ENCODE data around the gene DHX57.
"Not testable (repeated sequence)": the region's sequence is repeated elsewhere in the genome, so short reads cannot be mapped to it uniquely, and the experiment has no call there.

DHX57 gene

GRCh38 chr2:38863061-38863695 is 12.6 kb downstream of the DHX57 start:
- DNase-seq: no peak

DNA sequence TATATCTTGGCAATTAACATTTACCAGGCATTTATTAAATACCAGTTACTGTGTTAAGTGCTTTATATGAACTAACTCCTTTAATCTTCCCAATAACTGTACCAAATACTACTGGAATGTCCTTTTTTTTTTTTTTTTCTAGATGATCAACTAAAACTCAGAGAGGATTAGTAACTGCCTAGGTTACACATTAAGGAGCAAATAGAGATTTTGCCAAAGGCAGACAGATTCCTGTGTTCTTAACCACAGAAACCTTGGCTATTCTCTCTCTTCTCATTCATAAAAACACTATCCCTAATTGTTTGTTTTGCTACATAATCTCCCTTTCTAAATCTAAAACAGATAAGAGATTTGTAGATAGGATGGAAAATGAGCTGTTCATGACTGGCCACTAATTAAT is 13.3 kb downstream of the DHX57 start:
- DNase-seq: no peak

DNA sequence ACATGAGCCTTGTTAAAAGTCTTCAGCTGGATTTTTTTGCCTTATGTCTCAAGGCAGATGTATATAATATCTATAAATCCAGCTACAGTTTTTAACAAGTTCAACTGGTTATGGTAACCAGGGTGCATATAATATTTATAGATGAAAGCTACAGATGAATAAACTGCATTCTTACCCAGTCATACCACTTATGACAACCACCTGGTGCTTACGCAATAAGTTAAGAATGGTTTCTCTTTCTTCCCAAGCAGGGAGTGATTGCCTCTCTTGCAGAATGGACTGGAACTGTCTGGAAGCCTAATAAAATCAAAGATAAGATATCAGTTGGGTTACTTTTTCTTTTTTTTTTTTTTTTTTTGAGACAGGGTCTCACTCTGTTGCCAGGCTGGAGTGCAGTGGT is 19.6 kb downstream of the DHX57 start:
- no peak for DNase-seq

GRCh38 chr2:38850045-38850444 is 25.7 kb downstream of the DHX57 start:
- no peak for DNase-seq

DNA sequence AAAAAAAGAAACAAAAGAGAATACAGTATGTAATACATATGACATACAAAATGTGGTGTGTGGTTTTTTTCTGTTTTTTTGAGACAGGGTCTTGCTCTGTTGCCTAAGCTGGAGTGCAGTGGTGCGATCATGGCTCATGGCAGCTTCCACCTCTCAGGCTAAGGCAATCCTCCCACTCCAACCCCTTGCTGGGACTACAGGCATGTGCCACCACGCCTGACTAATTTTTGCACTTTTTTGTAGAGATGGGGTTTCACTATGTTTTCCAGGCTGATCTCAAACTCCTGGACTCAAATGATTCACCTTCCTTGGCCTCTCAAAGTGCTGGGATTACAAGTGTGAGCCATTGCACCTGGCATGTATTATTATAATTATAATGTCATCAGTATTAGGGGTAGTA is 38.9 kb downstream of the DHX57 start:
- DNase-seq: no peak

- no peak for DNase-seq
Observed at GRCh38 chr2:38835990-38836389, 39.7 kb downstream of the DHX57 start.

- DNase-seq: no peak
Observed at GRCh38 chr2:38835015-38835601, 40.6 kb downstream of the DHX57 start.

- DNase-seq: no peak
Observed at GRCh38 chr2:38830526-38831159, 45.1 kb downstream of the DHX57 start.

DNA sequence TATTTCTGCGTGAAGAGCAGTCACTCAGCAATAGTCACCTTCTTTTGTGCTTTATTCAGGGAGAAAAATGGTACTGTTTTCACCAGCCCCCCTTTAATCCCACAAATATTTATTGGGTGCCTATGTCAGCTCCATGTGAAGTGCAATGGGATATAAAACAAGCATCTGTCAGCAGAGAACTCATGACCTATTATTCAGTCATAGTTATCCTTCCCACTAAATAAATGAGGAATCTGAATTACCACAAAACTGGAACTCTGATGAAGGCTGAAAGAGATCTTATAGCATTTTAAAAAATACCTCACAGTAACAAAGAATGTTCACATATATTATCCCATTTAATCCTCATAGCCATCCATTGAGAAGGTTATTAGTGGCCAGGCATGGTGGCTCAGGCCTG is 45.8 kb downstream of the DHX57 start:
- DNase-seq: no peak

DNA sequence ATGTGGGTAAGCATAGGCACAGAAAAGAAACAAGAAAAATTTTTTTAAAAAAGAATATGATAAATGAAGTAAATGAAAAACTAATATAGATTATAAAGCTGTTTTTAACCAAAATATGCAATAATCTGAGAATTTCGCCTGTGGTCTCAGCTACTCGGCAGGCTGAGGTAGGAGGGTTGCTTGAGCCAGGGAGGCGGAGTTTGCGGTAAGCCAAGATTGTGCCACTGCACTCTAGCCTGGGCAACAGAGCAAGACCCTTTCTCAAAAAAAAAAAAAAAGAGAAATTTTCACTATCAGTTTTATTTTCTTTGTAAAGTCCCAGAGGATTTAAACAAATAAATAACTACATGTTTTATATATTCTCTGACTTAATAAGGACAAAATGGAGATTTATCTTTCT is 47.3 kb downstream of the DHX57 start:
- DNase-seq: no peak

DNA sequence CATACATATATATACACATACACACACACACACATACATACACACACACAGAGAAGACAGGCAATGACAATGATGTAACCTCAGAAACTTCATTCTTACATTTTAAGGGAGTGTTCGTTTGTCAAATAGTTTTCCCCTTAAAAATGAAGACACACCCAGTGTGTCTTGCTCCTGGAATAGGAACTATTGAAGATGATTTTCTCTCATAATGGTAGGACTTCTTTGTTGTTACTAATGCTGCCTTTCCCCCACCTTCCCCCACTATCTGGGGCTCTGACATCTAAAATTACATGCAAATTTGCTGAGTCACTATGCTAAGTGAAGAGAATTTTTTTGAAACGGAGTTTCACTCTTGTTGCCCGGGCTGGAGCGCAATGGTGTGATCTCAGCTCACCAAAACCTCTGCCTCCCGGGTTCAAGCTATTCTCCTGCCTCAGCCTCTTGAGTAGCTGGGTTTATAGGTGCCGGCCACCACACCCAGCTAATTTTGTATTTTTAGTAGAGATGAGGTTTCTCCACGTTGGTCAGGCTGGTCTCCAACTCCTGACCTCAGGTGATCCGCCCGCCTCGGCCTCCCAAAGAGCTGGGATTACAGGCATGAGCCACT is 48.1 kb downstream of the DHX57 start:
- DNase-seq: not testable (repeated sequence)

GRCh38 chr2:38825956-38826355 is 49.8 kb downstream of the DHX57 start:
- DNase-seq: no peak

DNA sequence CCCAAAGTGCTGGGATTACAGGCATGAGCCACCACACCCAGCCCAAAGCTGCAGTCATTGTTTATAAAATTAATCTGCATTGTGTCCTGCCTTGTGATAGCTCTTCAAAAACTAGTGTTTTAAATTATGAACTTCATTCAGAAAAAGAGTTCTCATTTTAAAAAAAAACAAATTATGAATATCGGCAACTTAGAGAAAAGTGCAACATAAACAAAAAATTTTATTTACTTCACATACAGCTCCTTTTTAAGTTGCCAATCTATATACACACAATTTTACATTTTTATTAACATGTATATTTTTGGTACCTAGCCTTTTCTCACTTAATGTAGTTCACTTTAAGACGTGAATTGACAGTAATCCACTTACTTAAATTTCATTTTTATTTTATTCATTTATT is 50.8 kb downstream of the DHX57 start:
- DNase-seq: no peak

DNA sequence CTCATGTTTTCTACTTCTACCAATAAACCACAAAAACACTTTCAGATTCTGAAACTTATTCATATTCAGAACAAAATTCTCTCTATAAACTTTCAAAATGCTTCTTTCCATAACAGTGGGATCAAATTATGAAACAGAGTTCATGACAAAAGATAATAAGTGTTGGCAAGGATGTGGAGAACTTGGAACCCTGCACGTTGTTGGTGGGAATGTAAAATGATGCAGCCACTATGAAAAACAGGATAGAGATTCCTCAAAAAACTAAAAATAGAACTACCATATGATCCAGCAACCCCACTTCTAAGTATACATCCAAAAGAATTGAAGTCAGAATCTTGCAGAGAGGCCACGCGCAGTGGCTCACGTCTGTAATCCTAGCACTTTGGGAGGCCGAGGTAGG is 52.3 kb downstream of the DHX57 start:
- no peak for DNase-seq

DNA sequence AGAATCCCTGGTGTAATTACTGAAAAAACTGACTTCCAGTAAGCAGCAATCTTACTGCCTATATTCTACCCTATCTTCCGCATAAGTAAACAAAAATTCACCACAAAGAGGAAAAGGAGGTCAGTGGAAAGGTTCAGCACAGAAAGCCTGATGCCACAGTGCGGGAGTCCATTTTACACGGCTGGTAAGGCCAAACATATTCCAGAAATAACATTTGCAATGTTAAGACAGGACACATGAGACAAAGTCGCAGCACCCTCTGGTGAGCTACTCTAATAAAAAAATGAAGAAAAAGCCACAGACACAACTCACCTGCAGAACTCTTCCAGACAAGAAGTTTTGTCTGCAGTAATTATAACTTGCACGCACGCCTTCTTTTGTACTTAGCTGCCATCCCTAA is 57.2 kb downstream of the DHX57 start:
- no peak for DNase-seq

DNA sequence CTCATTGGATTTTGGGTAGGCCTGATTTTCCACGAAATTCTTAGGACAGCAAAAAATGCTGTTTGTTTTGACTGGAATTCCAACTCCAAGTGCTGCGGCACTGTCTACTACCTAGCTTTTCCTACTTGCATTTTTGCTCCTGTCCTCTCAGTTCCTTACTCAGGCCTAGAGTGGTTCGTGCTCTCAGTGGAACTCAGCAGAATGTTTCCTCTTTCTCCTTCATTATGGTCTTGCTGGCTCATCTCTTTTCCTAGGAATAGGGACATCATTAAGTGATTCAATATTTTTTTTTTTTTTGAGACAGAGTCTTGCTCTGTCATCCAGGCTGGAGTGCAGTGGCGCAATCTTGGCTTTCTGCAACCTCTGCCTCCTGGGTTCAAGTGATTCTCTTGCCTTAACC is 59.8 kb downstream of the DHX57 start:
- DNase-seq: no peak

DNA sequence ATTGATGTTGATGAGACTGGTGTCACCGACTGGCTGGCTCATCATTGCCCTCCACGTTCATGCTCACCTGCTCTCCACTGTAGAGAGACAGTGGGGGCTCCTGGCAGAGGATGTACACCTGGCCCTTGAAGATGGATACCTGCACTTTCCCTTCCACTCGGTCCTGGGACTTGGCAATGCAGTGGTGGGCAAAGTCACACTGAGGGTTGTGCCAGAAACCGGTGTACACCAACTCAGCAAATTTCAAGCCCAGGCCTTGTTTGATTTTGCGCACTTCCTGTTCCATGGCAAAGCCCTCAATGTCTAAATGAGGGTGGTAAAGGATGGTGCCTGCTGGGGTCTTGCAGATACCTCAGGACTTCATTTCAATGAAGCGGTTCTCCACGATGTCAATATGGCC is 65.2 kb downstream of the DHX57 start:
- no peak for DNase-seq

- no peak for DNase-seq
Observed at GRCh38 chr2:38808677-38809076, 67.1 kb downstream of the DHX57 start.

- no peak for DNase-seq
Observed at GRCh38 chr2:38806733-38807059, 69.0 kb downstream of the DHX57 start.

DNA sequence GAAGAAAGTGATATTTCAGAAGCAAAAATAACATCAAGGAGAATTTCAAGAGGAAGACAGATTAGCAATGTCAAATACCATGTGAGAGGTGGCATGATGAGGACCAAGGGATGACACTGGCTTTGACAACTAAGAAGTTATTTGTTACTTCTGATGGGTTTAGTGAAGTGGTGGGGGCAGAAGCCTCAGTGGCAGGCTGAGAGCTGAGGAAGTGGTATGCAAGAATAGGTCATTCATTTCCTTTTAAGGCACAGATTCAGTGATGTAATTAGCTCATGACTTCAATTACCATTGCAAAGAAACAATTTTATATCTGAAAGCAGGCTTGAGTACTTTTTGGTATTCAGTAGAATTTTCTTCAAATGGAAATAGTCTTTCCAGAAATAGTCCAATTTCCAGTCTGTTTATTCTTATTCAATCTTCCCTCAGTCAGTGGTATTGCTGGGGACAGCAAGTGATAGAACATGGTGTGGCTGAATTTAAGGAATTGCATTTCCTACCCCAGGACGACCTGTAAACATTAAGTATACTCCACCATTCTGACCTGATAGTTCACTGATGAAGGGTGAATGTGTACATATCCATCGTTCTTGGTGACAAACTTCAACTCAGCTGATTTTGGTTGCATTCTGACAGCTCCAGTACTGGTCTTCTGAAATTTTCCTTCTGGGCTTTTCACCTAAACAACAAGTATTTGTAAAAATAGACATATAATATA is 69.6 kb downstream of the DHX57 start:
- DNase-seq: no peak

DNA sequence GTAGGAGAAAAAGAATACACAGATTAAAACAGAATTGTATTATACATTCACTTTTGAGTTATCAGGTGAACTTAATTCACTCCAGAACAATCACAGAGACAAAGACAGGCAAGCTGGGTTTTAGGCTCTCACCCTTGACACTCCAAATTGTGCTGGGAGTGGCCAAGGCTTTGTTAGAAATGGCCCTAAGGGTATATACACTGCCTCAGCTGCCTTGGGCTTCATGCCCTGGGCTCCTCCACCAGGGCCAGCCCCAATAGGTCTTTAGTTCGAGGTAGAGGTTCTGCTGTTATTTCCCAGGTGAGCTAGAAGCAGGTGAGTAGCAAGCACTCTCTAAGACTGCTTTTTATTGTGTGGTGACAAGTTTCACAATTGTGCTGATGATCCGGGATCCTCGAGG is 77.8 kb downstream of the DHX57 start:
- no peak for DNase-seq

DNA sequence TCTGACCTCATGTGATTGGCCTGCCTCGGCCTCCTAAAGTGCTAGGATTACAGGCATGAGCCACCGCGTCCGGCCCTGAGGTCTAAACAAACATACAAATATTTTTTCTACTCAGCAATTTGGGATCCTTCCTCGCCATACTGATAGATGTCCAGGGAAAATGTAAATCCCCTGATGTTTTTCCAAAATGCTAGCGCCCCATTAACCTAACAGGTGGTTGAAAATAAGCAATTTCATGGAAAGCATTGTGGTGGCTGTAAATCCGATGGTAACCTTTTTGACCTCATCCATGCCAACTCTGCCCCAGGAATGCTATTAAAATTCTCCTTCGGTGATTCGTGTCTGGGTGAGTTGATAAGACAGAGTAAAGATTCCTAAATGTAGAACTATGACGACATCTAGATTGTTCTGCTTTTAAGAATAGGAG is 78.5 kb downstream of the DHX57 start:
- DNase-seq: no peak

DNA sequence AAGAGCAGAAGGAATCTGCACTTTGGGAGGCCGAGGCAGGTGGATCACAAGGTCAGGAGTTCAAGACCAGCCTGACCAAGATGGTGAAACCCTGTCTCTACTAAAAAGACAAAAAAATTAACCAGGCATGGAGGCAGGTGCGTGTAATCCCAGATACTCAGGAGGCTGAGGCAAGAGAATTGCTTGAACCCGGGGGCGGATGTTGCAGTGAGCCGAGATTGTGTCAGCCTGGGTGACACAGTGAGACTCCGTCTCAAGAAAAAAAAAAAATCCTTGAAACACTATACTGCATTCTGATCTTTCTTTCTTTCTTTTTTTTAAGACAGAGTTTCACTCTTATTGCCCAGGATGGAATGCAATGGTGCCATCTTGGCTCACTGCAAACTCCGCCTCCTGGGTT is 80.7 kb downstream of the DHX57 start:
- DNase-seq: not testable (repeated sequence)

Data from right forelimb (tissue), 1 donor.